Breast epithelium (tissue), 4 donors: Measurements from ENCODE around the gene DLG1. TPM values are rescaled to one million over a fixed set of nuclear protein-coding genes. Genes with fewer than 3 reads are reported as not detected.

ENCODE experiments used
- DNase-seq, 2 donors: peaks; one replicate each; pipeline ENCODE4 v3.0.0-alpha.2; 2019; ENCODE audit warnings: low spot score in 2 of 2
- H3K27ac ChIP-seq, 2 donors: fragments of 200-600 bp; sonication (generic) in 1 of 2; one replicate each; pipeline ENCODE4 v1.5.1; 2016 to 2019; ENCODE audit warnings: mild to moderate bottlenecking in 1 of 2
- H3K27me3 ChIP-seq, 2 donors: fragments of 200-600 bp; sonication (generic) in 1 of 2; one replicate each; pipeline versions ENCODE4 v1.5.1 to v1.6.0; 2017 to 2019; ENCODE audit warnings: control low read depth in 1 of 2, mild to moderate bottlenecking in 1 of 2
- H3K36me3 ChIP-seq: fragments of 200-600 bp; one replicate; pipeline ENCODE4 v1.5.1; 2019
- H3K4me1 ChIP-seq, 2 donors: fragments of 200-600 bp; sonication (generic); one replicate each; pipeline ENCODE4 v1.5.1; 2016 to 2019; ENCODE audit warnings: control low read depth in 1 of 2
- H3K4me3 ChIP-seq, 3 donors: fragments of 200-600 bp; sonication (generic); 1 replicate in 2 of 3; 2 replicates in 1 of 3; pipeline ENCODE4 v1.5.1; 2016 to 2019; ENCODE audit warnings: mild to moderate bottlenecking in 3 of 3, moderate library complexity in 2 of 3
- H3K9me3 ChIP-seq, 2 donors: fragments of 200-600 bp; sonication (generic) in 1 of 2; one replicate each; pipeline ENCODE4 v1.5.1; 2016 to 2019; ENCODE audit warnings: control low read depth in 1 of 2
- POLR2A ChIP-seq: fragments of 450-650 bp; IDR thresholded peaks from one replicate; pipeline ENCODE4 v1.6.1; 2016; ENCODE audit warnings: antibody characterized with exemption, mild to moderate bottlenecking, moderate library complexity
- POLR2AphosphoS5 ChIP-seq, 3 donors: sonication (generic); formaldehyde crosslinking; IDR thresholded peaks; one replicate each; pipeline ENCODE4 v1.6.1; 2017; ENCODE audit warnings: antibody characterized with exemption in 3 of 3
- intact Hi-C: fragments of 100-400 bp; cut with DNase I; formaldehyde crosslinking; loops from one replicate; pipeline ENCODE4 v1.15.1; 2023; ENCODE audit warnings: low total_unique reads
- total RNA-seq, 3 donors: library from RNA; depleted of rRNA; stranded (reverse); fragments of >200 nt; gene quantifications; one replicate each; pipeline ENCODE4 v1.1.0, GENCODE V29; 2016
- TF ChIP-seq, protein P1 (sequence below), 3 donors: fragments of 450-650 bp; IDR thresholded peaks; one replicate each; pipeline ENCODE4 v1.5.1; 2016 to 2017; ENCODE audit warnings: antibody characterized with exemption in 3 of 3, mild to moderate bottlenecking in 3 of 3, moderate library complexity in 3 of 3

DLG1 gene
- total RNA-seq, 3 donors from 2014 or later, result 76.0 to 100 (median 76.7) TPM

DNA sequence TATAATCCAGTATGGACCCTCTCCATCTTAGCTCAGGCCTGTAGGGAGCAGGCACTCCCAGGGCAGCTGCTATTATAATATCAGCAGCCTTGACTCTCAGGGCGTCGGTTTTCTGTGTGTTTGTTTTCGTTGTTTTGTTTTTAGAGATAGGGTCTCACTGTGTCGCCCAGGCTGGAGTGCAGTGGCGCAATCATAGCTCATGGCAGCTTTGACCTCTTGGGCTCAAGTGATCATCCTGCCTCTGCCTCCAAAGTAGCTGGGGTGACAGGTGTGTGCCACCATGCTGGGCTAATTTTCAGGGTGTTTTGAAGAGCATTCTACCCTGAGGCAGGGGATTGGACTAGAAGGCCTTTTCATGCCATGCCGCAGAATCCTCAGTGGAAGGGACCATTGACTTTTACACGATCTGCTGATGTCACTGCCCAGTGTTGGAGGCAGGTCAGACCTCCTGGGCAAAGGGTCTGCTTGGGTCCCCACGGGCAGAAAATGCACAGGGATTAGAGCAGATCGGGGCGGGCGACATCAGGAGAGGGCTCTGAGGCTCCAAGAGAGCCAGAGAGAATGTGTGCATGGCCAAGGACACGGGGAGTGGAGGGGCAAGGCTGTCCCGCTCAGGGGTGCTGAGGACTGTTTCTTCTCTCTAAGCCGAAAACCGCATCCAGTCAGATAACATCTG lies 276.5 kb downstream of the DLG1 start:
- peak overlapping the region; percentile 82 for H3K27ac ChIP-seq
- no peaks in the 10 kb centered on the region for H3K9me3 ChIP-seq
- no peak overlapping the region for H3K4me3 ChIP-seq
- H3K4me1 ChIP-seq, result peaks cover 0 to 11% of the 10 kb centered on the region in 2 donors
- no peaks in the 10 kb centered on the region for H3K36me3 ChIP-seq
- intact Hi-C loops, result no loop called here
- H3K27me3 ChIP-seq, result no peaks in the 10 kb centered on the region
- DNase-seq, result peak in 1 of 2 donors; percentile 10
- TF ChIP-seq, protein P1, sequence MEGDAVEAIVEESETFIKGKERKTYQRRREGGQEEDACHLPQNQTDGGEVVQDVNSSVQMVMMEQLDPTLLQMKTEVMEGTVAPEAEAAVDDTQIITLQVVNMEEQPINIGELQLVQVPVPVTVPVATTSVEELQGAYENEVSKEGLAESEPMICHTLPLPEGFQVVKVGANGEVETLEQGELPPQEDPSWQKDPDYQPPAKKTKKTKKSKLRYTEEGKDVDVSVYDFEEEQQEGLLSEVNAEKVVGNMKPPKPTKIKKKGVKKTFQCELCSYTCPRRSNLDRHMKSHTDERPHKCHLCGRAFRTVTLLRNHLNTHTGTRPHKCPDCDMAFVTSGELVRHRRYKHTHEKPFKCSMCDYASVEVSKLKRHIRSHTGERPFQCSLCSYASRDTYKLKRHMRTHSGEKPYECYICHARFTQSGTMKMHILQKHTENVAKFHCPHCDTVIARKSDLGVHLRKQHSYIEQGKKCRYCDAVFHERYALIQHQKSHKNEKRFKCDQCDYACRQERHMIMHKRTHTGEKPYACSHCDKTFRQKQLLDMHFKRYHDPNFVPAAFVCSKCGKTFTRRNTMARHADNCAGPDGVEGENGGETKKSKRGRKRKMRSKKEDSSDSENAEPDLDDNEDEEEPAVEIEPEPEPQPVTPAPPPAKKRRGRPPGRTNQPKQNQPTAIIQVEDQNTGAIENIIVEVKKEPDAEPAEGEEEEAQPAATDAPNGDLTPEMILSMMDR (IDR thresholded peaks at IDR 0.05), result no peak
- TF ChIP-seq POLR2A, result no peak
- TF ChIP-seq POLR2AphosphoS5 (IDR thresholded peaks at IDR 0.05), result no peak

DNA sequence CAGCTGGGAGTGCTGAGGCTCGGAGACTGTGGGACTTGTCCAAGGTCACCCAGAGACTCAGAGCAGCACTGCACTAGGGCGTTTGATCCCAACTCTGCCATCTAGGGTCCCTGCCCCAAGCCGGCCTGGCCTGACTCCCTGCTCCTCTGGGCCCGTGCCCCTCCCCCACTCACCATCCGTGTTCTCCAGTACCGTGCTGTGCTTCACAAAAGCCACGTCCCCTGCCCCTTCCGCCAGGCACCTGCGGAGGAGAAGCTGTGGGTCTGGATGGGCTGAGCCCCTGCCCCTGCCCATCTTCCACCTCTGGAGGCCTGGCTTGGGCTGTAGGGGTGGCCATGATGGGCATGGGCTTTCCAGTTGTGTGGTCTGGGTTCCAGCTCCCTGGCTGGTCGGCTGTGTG lies 277.2 kb downstream of the DLG1 start:
- H3K36me3 ChIP-seq, result no peaks in the 10 kb centered on the region
- H3K4me1 ChIP-seq, result peaks cover 0 to 11% of the 10 kb centered on the region in 2 donors
- peak in 1 of 2 donors; percentile 16 for DNase-seq
- no peak overlapping the region for H3K4me3 ChIP-seq
- H3K27me3 ChIP-seq, result no peaks in the 10 kb centered on the region
- H3K9me3 ChIP-seq, result no peaks in the 10 kb centered on the region
- TF ChIP-seq POLR2A, result no peak
- H3K27ac ChIP-seq, result peak overlapping the region; percentile 48 to 82
- intact Hi-C loops, result no loop called here

DNA sequence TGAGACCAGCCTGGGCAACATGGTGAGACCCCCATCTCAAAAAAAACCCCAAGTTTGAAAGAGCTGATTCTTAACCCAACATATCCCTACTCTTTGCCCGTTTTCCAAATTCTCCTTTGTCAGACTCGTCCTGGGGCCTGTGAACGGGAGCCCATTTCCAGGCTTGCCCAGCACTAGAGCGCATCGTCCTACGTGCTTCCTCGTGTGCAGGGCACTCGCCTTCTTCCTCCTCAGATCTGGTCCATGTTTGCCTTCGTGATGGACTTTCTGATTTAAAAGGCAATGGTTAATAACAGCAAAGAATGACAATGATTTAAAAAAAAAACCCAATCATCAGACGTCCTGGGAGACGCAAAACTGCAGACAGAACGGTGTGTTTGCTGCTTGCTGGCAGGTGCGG lies 278.9 kb downstream of the DLG1 start:
- Histone ChIP-seq H3K27ac (peak overlapping the region in 1 of 2 donors; percentile 70), H3K4me3 (no peak overlapping the region), H3K27me3 (no peaks in the 10 kb centered on the region), H3K36me3 (no peaks in the 10 kb centered on the region), H3K9me3 (no peaks in the 10 kb centered on the region), H3K4me1 (peaks cover 0 to 11% of the 10 kb centered on the region in 2 donors)
- DNase-seq, result no peak
- TF ChIP-seq, protein P1 (IDR thresholded peaks at IDR 0.05), result no peak
- TF ChIP-seq POLR2A, result no peak
- intact Hi-C loops, result no loop called here

DNA sequence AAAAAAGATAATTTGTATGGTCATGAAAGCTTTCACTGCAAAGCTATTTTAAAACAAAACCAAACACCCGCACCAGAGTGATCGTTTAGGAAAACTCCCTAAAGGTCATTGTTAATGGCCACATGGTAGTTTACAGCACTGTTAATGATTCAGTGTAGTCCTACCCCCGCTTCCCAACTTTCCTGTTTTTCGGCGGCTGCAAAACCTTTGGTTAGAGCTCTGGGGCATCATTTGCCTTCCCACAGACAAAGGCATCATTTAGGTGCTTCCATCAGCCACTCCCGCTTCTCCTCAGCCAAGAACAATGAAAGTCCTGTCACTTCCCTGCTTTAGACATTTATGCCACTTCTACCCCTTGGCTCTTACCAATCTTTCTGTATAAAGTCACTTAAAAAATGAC lies 279.4 kb downstream of the DLG1 start:
- intact Hi-C loops, result no loop called here
- Histone ChIP-seq H3K27ac (peak overlapping the region; percentile 32 to 70), H3K36me3 (no peaks in the 10 kb centered on the region), H3K4me3 (no peak overlapping the region), H3K27me3 (no peaks in the 10 kb centered on the region), H3K4me1 (peaks cover 0 to 8% of the 10 kb centered on the region in 2 donors), H3K9me3 (no peaks in the 10 kb centered on the region)
- DNase-seq, result peak in 1 of 2 donors; percentile 61
- TF ChIP-seq, protein P1 (IDR thresholded peaks at IDR 0.05), result no peak
- TF ChIP-seq POLR2AphosphoS5 (IDR thresholded peaks at IDR 0.05), result no peak
- no peak for TF ChIP-seq POLR2A

DNA sequence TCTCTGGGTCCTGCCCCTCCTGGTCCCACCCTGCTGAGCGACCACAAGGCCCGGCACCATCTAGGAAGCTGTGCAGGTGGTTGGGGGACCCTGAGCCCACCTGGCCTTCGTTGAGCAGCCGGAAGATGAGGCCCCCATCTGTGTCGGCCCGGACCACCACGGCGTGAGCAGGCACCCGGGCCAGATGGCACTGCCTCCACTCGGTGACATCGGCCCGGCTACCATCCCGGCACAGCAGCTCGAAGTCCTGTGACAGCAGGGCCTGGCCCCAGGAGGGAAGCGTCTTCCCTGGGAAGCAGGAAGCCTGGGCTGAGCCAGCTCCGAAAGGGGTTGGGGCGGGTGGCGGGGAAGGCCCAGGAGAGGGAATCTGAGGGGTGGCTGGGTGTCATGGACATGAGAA lies 281.4 kb downstream of the DLG1 start:
- no peaks in the 10 kb centered on the region for H3K36me3 ChIP-seq
- intact Hi-C loops, result no loop called here
- peaks cover 0 to under 1% of the 10 kb centered on the region in 2 donors for H3K4me1 ChIP-seq
- H3K4me3 ChIP-seq, result no peak overlapping the region
- H3K27me3 ChIP-seq, result no peaks in the 10 kb centered on the region
- H3K27ac ChIP-seq, result peak overlapping the region in 1 of 2 donors; percentile 29
- no peaks in the 10 kb centered on the region for H3K9me3 ChIP-seq
- TF ChIP-seq POLR2AphosphoS5 (IDR thresholded peaks at IDR 0.05), result no peak
- TF ChIP-seq, protein P1 (IDR thresholded peaks at IDR 0.05), result no peak
- no peak for DNase-seq
